A673 (cell line): ENCODE measurements around the gene PACS2. TPM values are rescaled to one million over a fixed set of nuclear protein-coding genes. Genes with fewer than 3 reads are reported as not detected.

Experiments used
- BruUV-seq: library from RNA; stranded (reverse); fragments of 400-500 nt; replicated peaks from 2 replicates; lab custom pipeline; 2021; lab: Mats Ljungman, UMichigan
- CTCF ChIA-PET: fragments of 300-600 bp; sonication (Branson Sonifier 250); formaldehyde crosslinking; loops from one replicate; lab custom pipeline; 2022; ENCODE audit warnings: antibody characterized with exemption; lab: Charles Lee
- POLR2A ChIA-PET: fragments of 300-600 bp; sonication (Branson Sonifier 250); formaldehyde crosslinking; loops from one replicate; lab custom pipeline; 2022; ENCODE audit warnings: antibody characterized with exemption; ENCODE audit not compliant: low non-redundant PET; lab: Charles Lee
- DNase-seq: peaks from one replicate; pipeline ENCODE4 v3.0.0-alpha.2; 2015; ENCODE audit warnings: low spot score
- H3K27ac ChIP-seq: fragments of 200-600 bp; sonication (generic); 2 replicates; pipeline ENCODE4 v1.5.1; 2016; ENCODE audit warnings: mixed run types, low read depth, mild to moderate bottlenecking, mixed read lengths, antibody characterized with exemption, low read length; ENCODE audit not compliant: poor library complexity, severe bottlenecking
- H3K27me3 ChIP-seq: fragments of 200-600 bp; sonication (generic); replicated peaks from 2 replicates; pipeline ENCODE4 v1.6.1; 2017; ENCODE audit warnings: mixed run types, low read depth, mild to moderate bottlenecking, mixed read lengths, antibody characterized with exemption, low read length; ENCODE audit not compliant: insufficient read depth, poor library complexity
- H3K36me3 ChIP-seq: fragments of 200-600 bp; sonication (generic); 2 replicates; pipeline ENCODE4 v1.6.1; 2016; ENCODE audit warnings: mixed run types, mild to moderate bottlenecking, mixed read lengths, antibody characterized with exemption, low read length; ENCODE audit not compliant: insufficient read depth, poor library complexity, severe bottlenecking
- H3K4me1 ChIP-seq: fragments of 200-600 bp; sonication (generic); 2 replicates; pipeline ENCODE4 v1.6.1; 2017; ENCODE audit warnings: mixed run types, mild to moderate bottlenecking, mixed read lengths, antibody characterized with exemption, low read length; ENCODE audit not compliant: insufficient read depth, poor library complexity, severe bottlenecking
- H3K4me3 ChIP-seq: fragments of 200-600 bp; sonication (generic); 2 replicates; pipeline ENCODE4 v1.5.1; 2016; ENCODE audit warnings: low read depth, mixed run types, mild to moderate bottlenecking, mixed read lengths, low read length; ENCODE audit not compliant: poor library complexity, severe bottlenecking
- H3K9me3 ChIP-seq: fragments of 200-600 bp; sonication (generic); 2 replicates; pipeline ENCODE4 v1.6.1; 2016; ENCODE audit warnings: mixed run types, low read depth, mild to moderate bottlenecking, mixed read lengths, antibody characterized with exemption, low read length; ENCODE audit not compliant: poor library complexity, severe bottlenecking
- EZH2 ChIP-seq: fragments of 200-600 bp; sonication (generic); IDR thresholded peaks from 2 replicates; pipeline ENCODE4 v1.6.1; 2017; ENCODE audit warnings: borderline replicate concordance, low read depth, mild to moderate bottlenecking, mixed read lengths, antibody characterized with exemption, low read length; ENCODE audit not compliant: poor library complexity, severe bottlenecking
- intact Hi-C: fragments of 100-400 bp; cut with micrococcal nuclease; formaldehyde crosslinking; loops from one replicate; pipeline ENCODE4 v1.10.0; 2022; ENCODE audit not compliant: unreplicated experiment
- total RNA-seq: library from RNA; stranded (reverse); gene quantifications from 2 replicates; pipeline ENCODE4 v1.2.3, GENCODE V29; 2021
- TF ChIP-seq, protein P1 (sequence below): fragments of 300-800, 200-600 bp; sonication (generic); conservative IDR thresholded peaks from 2 replicates; pipeline ENCODE4 v1.5.1; 2017; ENCODE audit warnings: low read depth, mild to moderate bottlenecking, antibody characterized with exemption, low read length, moderate library complexity, mixed read lengths

PACS2 gene
- total RNA-seq, 1 experiment from 2014 or later = 52.5 TPM

DNA sequence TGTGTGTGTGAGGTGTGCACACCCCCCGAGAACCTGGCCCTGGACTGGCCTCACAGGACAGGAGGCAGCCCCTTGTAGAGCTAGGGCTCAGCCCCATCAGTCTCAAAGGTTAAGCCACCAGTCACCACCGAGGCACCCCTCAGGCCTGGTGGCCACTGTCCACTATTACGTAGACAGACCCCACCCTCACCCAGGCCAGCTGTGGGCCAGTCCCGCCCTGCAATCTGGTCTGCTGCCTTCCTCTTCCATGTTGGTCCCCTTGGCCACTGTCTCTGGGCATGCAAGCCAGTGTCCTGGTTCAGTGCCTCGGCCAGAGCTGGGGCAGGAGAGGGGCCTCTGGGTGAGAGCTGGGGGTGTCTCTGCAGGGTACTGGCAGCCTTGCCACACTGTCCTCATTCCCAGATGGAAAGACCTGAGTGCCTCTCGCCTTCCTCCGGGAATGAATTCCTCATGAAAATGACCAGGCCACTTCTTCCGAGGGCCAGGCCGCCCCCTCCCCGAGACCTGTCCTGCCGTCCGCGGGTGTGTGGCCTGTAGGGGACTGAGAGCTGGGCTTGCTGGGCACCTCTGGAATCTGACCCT is 82.9 kb downstream of the PACS2 start:
- POLR2A ChIA-PET = no interaction called here
- peak overlapping the region; percentile 91 for H3K27ac ChIP-seq
- H3K27me3 ChIP-seq = no peaks in the 10 kb centered on the region
- TF ChIP-seq EZH2 = no peak
- TF ChIP-seq, protein P1, sequence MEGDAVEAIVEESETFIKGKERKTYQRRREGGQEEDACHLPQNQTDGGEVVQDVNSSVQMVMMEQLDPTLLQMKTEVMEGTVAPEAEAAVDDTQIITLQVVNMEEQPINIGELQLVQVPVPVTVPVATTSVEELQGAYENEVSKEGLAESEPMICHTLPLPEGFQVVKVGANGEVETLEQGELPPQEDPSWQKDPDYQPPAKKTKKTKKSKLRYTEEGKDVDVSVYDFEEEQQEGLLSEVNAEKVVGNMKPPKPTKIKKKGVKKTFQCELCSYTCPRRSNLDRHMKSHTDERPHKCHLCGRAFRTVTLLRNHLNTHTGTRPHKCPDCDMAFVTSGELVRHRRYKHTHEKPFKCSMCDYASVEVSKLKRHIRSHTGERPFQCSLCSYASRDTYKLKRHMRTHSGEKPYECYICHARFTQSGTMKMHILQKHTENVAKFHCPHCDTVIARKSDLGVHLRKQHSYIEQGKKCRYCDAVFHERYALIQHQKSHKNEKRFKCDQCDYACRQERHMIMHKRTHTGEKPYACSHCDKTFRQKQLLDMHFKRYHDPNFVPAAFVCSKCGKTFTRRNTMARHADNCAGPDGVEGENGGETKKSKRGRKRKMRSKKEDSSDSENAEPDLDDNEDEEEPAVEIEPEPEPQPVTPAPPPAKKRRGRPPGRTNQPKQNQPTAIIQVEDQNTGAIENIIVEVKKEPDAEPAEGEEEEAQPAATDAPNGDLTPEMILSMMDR = no peak
- intact Hi-C loops = no loop called here
- CTCF ChIA-PET = no interaction called here
- peaks cover 21% of the 10 kb centered on the region for H3K36me3 ChIP-seq
- peaks cover 27% of the 10 kb centered on the region for H3K9me3 ChIP-seq
- DNase-seq = no peak
- BruUV-seq = no TSS peak
- H3K4me3 ChIP-seq = peak overlapping the region; percentile 67
- peaks cover 5% of the 10 kb centered on the region for H3K4me1 ChIP-seq

DNA sequence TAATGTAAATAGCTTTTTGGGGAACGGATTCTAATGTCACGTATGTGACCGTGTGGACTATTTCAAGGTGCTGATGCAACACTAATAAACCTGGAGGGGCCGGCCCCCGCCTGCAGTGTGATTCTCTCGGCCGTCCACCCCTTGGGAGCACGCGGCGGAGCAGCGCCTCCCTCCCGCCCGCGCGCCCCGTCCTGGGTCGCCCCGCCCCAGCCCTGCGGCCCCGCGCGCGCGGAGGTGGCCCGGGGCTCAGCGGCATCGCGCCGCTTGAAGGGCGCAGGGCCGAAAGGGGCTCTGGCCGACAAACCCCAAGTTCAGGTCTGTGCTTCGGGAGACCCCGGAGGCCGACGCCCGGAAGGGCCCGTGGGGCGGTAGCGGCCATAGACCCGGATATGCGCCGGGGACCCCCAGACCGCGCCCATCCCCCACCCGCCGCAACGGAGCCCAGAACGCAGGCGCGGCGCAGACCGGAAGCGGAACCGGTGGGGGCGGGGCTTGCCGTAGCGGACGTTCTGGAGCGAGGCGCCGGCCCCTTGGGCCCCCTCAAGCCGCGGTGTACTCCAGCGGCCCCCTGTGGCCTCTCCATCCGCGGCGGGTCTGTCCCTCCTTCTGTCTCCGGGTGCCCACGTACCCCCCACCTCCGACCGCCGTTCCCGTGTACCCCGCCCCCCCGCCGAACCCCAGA is 83.6 kb downstream of the PACS2 start, which contains the start of gene TEX22:
TSS of gene TEX22 (plus strand) at position 495 of the 682 bp plus-strand sequence. CDS start 803 bp downstream, outside the sequence.
- H3K27me3 ChIP-seq = no peaks in the 10 kb centered on the region
- intact Hi-C loops = no loop called here
- H3K27ac ChIP-seq = peak within 1 kb of the TSS; percentile 91
- ChIA-PET POLR2A (interaction anchor here (0.7 kb wide), 1 partner anchor 92 kb away, joined by 16 read pairs; no protein-coding TSS in a partner anchor), CTCF (no interaction called here)
- TF ChIP-seq, protein P1 = 0 out of 2 replicates have a peak, but pooled peaks have one; percentile 12
- no peak for TF ChIP-seq EZH2
- H3K36me3 ChIP-seq = peaks cover 21% of the 10 kb centered on the region
- TSS peak; percentile 89 for BruUV-seq
- H3K9me3 ChIP-seq = peaks cover 29% of the 10 kb centered on the region
- peak; percentile 89 for DNase-seq
- H3K4me3 ChIP-seq = peak within 1 kb of the TSS; percentile 67
- H3K4me1 ChIP-seq = peaks cover 5% of the 10 kb centered on the region

DNA sequence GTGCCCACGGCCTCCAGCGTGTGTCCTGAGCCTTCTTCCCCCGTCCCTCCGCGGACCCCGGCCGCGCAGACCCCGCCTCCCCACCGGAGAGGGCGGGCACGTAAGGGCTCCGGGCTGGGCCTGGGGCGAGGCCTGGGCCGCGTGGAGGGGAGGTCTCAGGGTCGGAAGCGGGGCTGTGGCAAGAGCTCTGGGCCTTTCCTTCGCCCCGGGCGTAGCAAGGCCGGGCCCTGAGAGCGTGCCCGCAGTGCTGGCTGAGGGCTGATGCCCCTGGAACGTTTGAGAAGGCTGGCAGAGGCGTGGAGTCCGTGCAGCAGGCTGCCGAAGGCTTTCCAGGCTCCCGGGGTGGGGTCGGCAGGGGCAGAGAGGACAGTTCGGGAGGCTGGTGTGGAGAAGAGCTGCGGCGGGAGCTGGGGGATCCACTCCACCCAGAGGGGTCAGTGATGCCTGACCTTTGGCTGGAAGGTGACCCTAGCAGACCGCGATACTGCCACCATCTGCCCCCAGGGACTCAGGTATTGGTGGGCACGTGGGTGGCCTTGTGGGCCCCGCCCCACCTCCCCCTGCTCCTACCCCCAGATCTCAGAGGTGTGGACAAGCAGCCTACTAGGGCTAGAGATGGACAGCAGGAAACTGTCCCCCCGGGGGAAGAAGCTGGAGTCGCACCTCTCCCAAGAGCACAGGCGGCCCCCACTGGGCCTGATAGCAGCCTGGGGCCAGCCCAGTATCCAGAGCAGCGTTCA is 84.3 kb downstream of the PACS2 start:
- BruUV-seq = no TSS peak
- peak overlapping the region; percentile 91 for H3K27ac ChIP-seq

More for the DNA sequence above, 84.3 kb downstream of the PACS2 start:
- ChIA-PET CTCF (no interaction called here), POLR2A (interaction anchor here (0.7 kb wide), 1 partner anchor 91 kb away, joined by 16 read pairs; no protein-coding TSS in a partner anchor)
- TF ChIP-seq, protein P1 = no peak
- Histone ChIP-seq H3K27me3 (no peaks in the 10 kb centered on the region), H3K4me3 (peak overlapping the region; percentile 67), H3K9me3 (peaks cover 33% of the 10 kb centered on the region), H3K36me3 (peaks cover 21% of the 10 kb centered on the region), H3K4me1 (peaks cover 5% of the 10 kb centered on the region)
- peak; percentile 60 for DNase-seq
- intact Hi-C loops = no loop called here
